Stimulated activated CD8-positive, alpha-beta memory T cell treated with anti-CD3 and anti-CD28 coated beads, Interleukin-12 subunit alpha, Interleukin-12 subunit beta, amount 100 ng/mL, for 24 hours (primary cell): ENCODE measurements around the gene MRPL45.

Experiments used
- DNase-seq: peaks from one replicate; pipeline ENCODE4 v3.0.0-alpha.2; 2020; ENCODE audit errors: extremely low read depth

The MRPL45 gene

DNA sequence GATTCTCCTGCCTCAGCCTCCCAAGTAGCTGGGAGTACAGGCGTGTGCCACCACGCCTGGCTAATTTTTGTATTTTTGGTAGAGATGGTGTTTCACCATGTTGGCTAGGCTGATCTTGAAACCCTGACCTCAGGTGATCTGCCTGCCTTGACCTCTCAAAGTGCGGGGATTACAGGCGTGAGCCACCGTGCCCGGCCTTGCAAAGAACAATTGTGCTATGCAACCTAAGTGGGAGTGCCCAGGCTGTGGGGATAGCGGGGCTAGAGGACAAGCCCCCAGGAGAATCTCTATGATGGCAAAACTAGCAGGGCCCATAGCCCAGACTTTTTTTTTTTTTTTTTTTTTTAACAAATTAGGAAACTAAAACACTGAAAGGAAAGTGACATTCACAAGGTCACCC, 48.8 kb downstream of the MRPL45 start:
- DNase-seq, result no peak

DNA sequence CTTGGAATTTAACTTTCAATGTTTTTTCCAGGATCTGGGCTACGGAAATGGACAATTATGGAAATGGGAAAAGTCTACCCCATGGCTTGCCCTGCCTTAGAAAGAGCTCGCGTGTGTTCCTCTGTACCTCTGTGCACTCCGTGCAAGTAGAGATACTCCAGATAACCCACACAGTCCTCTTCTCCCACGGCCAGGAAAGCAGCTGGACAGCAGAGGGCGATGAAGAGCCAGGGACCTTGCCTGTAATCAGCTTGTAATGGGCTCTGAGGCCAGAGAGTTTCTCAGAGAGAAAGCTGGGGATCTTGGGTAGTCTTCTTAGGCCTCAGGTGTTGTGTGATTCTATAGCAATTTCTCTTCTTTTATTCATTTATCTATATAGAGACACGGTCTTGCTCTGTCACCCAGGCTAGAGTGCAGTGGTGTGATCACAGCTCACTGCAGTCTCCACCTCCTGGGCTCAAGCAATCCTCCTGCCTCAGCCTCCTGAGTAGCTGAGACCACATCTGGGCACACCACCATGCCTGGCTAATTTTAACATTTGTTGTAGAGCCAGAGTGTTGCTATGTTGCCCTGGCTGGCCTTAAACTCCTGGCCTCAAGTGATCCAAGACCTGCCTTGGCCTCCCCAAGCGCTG, 52.2 kb downstream of the MRPL45 start:
- peak; percentile 55 for DNase-seq

DNA sequence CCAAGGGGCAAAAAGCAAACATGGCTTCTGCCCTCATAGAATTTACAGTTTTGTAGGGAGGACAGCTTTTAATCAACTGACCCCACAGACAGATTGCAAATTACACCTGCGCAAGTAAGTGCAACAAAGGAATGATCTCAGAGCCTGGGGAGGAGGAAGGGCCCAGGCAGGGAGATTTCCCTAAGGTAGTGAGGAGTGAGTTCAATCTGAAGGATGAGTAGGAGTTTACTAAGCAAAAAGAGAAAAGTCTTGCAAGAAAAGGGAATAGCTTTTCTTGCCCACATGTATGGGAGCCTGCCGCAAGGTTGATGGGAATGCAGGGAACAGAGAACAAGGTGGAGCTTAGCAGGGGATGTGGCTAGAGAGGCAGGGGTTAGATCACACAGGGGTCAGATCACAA, 53.1 kb downstream of the MRPL45 start:
- DNase-seq, result no peak

GRCh38 chr17:38351412-38352222, 54.6 kb downstream of the MRPL45 start, which contains the start of gene SOCS7:
SOCS7 (plus strand) TSS chr17:38351844; CDS start chr17:38352053, 209 bp downstream.
- DNase-seq, result peak; percentile 83

GRCh38 chr17:38352245-38353085, 55.5 kb downstream of the MRPL45 start:
- no peak for DNase-seq

GRCh38 chr17:38353086-38353604, 56.2 kb downstream of the MRPL45 start:
- no peak for DNase-seq

GRCh38 chr17:38353668-38354067, 56.7 kb downstream of the MRPL45 start:
- DNase-seq, result no peak

DNA sequence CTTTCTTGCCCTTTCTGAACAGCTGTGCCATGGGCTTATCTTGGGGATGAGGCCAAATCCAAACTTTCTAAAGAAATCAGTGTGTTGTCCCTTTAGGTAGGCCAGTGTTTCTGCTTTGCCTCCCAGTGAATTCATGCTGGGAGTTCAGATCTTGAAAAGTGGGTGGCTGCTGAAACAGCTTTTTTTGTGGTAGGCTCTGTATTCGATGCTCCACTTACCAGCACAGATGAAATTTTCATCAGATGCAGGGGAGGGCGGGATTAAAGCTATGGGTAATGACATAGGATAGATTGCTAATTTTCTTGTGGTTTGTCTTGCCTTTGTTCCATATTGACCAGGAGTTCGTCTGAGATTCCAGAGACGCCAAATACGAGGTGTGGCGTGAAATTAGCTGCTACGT, 57.5 kb downstream of the MRPL45 start:
- no peak for DNase-seq

GRCh38 chr17:38355251-38355650, 58.3 kb downstream of the MRPL45 start:
- DNase-seq, result no peak

- no peak for DNase-seq
Measured at GRCh38 chr17:38357486-38358123, 60.6 kb downstream of the MRPL45 start.

GRCh38 chr17:38358586-38359513, 61.9 kb downstream of the MRPL45 start:
- DNase-seq, result no peak

DNA sequence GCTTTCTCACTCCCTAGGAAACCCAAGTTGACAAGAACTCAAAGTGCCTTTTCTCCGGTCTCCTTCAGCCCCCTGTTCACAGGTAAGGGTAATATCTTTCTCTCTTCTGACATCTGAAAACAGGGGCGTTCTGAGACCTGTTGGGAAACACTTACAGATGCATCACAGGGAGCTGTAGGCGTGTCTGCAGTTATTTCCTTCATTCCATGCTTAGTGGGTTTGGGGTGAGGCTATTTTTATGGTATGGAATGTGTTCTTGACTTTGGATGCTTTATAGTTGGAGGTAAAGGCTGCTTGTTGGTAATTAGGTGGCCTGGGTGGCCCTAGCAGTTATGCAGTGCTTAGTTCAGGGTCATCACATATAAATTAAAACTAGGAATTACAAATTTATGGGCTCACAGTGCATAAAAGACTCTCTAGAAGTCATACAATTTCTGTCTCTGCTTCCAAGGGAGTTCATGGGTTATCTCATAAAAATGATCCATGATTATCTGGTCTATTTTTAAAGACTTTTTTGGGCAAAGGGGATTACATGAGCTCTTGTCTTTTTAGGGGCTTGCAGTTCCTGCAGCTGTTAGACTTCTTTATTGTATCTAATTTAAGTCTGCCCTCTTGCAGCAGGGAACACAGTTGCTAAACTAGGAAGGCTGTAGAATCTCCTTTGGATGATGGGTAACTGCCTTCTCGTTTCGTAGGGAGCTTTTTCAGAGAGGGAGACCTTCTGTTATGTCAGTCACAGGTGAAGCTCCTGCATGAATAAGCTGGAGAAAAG, 64.9 kb downstream of the MRPL45 start:
- no peak for DNase-seq

GRCh38 chr17:38363016-38363415, 66.0 kb downstream of the MRPL45 start:
- DNase-seq, result no peak

DNA sequence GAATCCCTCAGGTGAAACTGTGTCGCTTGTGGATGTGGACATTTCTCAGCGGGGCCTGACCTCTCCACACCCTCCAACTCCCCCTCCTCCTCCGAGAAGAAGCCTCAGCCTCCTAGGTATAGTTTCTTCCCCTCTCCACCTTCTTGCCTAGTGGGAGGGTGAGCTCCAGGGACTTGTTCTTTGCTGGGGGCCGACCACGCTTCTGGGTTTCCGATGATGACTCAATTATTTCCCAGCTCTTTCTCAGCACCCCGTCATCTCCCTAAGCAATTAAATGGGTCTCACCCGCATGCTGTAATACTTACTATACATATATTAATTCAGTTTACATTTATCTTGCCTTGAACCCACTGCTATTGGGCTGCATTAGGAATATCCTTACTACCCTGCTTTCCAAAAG, 67.8 kb downstream of the MRPL45 start:
- no peak for DNase-seq

- no peak for DNase-seq
Measured at GRCh38 chr17:38369124-38369886, 72.3 kb downstream of the MRPL45 start.
